SK-N-DZ (cell line): ENCODE measurements around the gene TCF20.

Experiments used
- DNase-seq: peaks from one replicate; pipeline ENCODE4 v3.0.0-alpha.2; 2015; ENCODE audit warnings: low spot score

The TCF20 gene

DNA sequence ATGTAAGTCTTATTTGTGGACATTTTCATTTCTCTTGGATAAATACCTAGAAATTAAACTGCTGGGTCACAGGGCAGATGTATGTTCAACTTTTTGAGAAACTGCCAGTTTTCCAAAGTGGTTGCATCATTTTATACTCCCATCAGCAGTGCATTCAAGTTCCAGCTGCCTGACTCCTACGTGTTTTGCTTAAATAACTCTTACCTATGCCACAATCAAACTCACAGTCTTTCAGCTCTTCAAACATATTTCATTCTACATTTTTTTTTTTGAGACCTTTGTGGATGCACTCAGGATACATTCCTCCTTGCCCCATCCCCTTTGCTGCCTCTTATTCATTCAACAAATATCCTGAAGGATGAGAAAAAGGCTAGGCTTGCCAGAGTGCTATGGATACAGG lies 9.2 kb downstream of the TCF20 start:
- DNase-seq: no peak

DNA sequence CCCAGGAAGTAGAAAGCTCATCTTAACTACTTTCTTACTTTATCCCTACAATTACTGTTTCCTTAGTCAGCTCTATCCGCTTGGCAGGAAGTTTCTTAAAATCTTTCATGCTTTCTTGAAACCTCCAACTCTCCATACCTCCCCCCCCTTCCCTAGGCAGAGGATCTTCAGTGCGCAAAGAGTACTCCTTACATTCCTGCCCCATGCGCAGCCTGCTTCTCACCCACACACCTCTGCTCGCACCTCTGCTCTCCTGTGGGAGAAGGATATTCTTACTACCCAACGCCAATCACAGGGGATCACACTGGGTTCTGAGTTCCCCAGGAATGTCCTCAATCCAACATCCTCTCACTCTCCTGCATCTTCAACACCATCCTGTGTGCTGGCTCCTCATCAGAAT lies 12.3 kb downstream of the TCF20 start:
- no peak for DNase-seq

DNA sequence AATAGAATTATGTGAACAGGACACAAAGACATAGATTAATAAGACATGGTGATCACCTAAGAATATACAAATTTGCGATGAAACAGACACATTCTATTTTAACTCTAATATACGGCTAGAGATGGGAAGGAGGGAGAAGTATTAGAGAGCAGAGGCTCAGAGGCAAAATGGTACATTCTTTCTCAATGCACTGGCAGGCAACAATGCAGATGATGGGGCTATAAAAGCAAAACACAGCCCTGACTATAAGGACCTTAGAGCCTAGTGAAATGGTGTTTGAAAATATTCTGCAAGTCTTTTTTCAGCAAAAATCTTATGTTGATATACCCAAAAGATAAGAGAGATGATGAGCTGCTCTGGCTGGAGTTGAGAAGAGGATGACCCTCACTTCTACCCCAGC lies 13.1 kb downstream of the TCF20 start:
- DNase-seq: no peak

DNA sequence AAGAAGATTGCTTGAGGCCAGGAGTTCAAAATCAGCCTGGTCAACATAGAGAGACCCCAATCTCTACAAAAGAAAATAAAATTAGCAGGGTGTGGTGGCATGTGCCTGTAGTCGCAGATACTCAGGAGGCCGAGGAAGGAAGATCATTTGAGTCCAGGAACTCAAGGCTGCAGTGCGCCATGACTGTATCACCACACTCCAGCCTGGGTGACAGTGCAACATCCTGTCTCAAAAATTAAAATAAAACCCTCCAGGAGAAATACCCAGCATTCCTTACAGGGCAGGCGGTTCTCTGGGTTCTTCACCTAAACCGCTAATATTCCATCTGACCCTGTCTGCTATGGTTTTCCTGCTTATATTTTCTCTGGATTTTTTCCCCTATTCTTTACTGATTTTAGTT lies 13.5 kb downstream of the TCF20 start:
- DNase-seq: no peak

DNA sequence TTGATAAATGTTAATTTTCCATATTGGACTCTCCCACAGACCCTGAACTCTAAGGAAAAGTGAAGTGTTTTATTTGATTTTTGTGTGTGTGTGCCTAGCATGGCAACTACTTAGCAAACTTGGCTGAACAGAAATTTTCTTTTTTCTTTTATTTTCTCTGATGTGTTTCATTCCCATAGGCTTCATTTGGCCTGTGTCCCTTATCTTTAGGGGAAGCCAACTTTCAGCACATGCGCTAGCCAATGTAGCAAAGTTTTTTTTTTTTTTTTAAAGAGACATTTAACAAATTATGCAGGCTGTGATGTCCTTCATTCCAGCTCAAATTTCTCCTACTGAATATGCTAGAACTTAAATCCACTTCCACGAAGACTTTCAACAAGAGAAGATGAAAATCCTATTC lies 14.2 kb downstream of the TCF20 start:
- DNase-seq: no peak

DNA sequence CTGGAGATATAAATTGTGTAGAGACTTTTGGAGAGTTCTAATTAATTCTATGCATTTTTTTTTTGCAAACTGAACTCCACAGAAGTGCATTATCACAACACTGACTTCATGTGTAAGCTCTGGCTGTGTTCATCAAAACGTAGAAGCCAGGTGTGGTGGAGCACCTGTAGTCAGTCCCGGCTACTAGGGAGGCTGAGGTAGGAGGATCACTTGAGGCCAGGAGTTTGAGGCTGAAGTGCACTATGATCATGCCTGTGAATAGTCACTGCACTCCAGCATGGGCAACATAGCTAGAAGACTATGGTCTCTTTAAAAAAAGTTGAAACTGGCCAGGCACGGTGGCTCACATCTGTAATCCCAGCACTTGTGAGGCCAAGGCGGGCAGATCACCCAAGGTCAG lies 20.6 kb downstream of the TCF20 start:
- no peak for DNase-seq

DNA sequence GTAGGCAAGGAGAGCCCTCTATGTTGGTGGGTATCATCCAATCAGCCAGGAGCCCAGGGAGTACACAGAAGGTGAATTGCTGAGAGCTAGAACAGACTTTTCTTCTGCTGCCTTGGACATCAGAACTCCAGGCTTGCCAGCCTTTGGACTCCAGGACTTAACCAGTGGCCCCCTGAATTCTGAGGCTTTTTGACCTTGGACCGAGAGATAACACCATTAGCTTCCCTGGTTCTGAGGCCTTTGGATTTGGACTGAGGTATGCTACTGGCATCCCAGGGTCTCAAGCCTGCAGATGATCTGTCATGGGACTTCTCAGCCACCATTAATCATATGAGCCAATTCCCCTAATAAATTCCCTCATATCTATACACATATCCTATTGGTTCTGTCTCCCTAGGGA lies 21.5 kb downstream of the TCF20 start:
- no peak for DNase-seq

DNA sequence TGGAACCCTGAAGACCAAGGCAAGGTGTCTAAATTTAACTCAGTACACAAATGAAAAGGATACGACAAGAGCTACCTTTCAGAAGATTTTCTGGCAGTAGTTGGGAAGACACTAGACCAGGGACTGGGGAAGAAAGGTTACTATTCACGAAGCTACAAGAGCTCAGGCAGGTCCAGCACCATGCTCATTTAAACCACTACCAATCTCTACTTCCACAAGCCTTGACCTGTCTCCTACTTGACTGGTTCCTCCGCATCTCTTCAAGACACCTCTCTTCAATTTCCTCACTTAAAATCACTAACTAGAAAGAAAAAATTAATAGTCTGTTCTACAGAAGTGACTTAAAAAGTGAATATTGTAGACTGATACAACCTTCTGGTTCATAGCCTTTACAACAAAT lies 22.9 kb downstream of the TCF20 start:
- DNase-seq: no peak

DNA sequence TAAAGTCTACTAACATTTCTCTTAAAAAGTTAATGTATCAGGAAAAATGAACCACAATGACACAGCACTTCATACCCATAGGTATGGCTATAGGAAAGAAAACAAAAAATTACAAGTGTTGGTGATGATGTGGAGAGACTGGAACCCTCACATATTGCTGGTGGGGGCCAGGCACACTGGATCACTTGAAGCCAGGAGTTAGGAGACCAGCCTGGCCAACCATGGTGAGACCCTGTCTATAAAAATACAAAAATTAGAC lies 26.7 kb downstream of the TCF20 start:
- DNase-seq: no peak

DNA sequence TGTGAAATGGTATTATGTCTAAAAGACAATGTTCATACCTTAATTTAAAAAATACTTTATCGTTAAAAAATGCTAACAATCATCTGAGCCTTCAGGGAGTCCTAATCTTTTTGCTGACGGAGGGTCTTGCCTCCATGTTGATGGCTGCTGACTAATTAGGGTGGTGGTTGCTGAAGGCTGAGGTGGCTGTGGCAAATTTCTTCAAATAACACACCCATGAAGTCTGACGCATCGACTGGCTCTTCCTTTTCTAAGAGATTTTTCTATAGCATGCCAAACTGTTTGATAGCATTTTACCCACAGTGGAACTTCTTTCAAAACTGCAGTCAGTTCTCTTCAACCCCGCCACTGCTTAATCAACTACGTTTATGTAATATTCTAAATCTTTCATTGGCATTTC lies 33.6 kb downstream of the TCF20 start:
- no peak for DNase-seq

DNA sequence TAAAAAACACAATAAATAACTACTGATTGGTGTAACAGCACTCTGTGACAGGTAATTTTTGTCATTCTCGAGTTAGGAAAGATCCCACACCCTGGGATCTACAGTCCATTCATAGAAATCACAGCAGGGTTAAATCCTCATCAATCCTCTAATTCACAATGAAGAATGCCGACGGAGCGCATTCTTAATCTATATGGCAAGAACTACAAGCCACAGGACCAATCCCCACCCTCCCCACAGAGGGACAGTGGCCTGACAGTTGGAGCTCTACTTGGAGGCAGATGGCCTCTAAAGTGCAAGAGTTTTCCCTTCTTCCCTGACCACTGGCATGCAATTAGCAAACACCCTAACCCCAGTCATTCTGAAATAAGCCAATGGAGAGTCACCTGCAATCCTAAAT lies 34.2 kb downstream of the TCF20 start:
- no peak for DNase-seq

DNA sequence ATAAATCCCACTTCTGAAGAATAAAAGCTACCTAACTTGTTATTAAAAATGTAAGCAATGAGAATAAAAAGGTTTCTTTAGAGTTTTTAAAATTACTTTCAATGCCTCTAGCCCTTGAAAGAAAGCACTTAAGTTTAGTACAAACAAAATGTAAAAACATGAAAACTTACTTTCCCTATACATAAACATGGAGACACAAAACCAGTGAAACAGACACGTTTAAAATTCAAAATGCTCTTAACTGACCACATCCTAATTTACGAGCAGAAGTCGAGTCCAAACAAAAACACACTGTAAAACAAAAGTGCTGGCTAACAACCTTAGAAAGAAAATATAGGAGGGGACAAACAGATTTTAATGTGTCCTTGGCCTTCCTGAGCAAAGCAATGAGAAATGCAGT lies 36.6 kb downstream of the TCF20 start:
- DNase-seq: no peak

DNA sequence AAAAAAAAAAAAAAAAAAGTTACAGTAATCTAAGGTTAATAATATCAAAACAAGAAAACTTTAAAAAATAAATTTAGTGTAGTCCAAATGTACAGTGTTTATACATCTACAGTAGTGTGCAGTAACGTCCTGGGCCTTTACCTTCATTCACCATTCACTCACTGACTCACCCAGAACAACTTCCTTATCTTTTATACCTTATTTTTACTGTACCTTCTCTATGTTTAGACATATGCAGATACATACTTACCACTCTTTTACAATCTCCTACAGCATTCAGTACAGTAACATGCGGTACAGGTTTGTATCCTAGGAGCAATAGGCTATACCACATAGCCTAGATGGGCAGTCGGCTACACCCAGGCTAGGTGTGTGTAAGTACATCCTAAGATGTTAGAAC lies 38.5 kb downstream of the TCF20 start:
- no peak for DNase-seq

DNA sequence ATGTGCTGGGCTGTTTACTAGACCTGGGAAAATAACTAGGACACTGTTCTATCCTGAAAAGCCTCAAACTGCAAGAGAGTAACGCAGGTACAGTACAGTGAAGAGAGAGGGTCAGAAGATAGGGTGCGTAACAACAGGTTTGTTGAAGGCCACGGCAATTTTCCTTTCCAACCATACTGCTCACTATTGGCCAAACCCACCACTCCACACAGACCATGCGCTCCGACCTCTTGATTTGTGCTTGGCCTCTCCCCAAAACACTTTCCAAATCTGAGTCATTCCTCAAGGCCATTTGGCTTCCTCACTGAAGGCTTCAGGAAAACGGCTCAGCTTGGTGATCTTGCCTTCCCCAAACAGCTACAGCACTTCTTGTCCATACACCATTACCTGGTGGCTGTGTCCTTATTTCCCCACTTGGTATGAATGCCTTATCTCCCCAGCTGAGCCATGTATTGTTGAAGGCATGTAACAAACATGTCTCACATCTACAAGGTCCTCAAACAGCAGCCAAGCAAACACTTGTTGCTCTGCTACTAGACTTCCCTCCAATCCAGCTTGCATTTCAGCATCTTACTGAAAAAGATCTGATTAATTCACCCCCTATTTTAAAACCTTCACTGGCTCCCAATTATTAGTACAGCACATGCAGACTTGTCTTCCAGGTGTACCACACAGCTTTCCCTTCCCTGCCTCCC lies 40.9 kb downstream of the TCF20 start:
- DNase-seq: no peak

DNA sequence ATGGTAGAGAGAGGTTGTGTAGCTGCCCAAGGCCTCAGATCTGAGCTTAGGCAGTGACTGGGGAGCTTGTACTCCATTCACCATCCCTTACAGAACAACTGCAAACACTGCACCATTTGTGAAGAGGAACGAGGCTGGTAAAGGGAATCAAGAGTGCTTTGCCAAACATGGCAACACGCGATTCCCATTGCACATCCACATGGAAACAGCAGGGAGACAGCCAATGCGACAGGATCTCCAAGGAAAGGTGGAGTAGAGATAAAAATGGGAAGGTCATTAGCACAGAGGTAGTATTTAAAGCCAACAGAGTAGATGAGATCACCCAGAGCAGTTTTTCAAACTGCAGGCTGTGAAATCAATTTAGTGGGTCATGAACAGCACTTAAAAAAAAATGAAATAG lies 42.0 kb downstream of the TCF20 start:
- no peak for DNase-seq

DNA sequence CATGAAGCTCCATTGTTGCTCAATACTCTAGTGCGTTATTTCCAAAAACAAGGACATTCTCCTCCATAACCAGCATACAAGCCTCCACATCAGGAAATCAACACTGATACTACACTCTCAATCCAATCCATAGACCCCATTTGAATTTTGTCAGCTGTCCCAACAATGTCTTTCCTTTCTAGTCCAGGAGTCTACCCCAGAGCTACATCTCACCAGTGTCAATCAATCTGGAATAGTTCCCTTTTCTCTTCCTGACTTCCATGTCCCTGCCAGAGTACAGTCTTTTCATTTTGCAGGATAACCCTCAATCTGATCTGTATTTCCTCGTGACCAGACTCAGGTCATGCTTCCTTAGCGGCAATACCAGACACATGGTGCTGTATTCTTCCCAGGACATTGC lies 43.0 kb downstream of the TCF20 start:
- DNase-seq: no peak

DNA sequence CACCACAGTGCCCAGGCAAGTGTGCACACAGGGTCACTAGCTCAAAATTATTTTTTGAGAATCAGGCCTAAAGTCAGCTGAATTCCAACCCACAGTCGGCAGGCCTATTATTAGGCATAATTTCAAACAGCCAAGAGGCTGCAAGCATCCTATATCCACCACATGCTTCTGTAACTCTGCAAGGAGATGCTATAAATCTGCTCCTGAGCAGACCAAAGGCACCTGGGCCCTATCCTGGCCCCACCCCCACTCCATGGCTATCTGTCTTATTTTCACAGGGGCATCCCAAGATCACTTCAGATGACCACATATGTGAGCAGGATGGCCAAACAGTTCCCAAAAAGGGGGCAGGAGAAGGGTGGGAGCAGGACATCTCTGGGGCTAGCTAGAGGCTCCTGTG lies 44.6 kb downstream of the TCF20 start:
- no peak for DNase-seq

DNA sequence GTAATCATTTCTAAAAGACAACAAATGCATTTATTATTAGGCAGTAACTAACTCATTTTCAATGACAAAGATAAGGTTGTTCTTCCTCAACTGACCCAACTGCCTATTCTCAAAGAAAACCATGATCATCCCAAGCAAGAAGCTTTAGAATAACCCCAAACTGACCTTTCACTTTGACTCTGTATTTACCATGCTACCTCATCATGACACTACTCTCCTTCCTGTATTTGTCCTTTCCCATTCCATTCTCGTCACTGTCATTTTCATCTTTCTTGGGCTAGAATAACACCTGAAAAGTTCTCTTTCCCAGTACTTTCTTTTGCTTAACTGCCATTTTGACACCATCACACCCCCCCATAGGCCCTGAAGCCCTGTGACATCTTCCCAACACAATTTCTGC lies 48.3 kb downstream of the TCF20 start:
- DNase-seq: no peak
